Gastrocnemius medialis (tissue), 4 donors: ENCODE results near the gene AFAP1L1. TPM values are rescaled to one million over a fixed set of nuclear protein-coding genes. Genes with fewer than 3 reads are reported as not detected.

Experiments used
- ATAC-seq, 2 donors: fragments of 150-250 bp; one replicate each; pipeline ENCODE4 v1.9.1; 2016
- DNase-seq, 2 donors: peaks; one replicate each; pipeline ENCODE4 v3.0.0-alpha.2; 2019
- H3K27ac ChIP-seq, 4 donors: fragments of 200-600 bp; sonication (generic); 1 replicate in 1 of 4; 2 replicates in 3 of 4; pipeline ENCODE4 v1.5.1; 2016 to 2018; ENCODE audit warnings: mild to moderate bottlenecking in 2 of 4, moderate library complexity in 1 of 4
- H3K27me3 ChIP-seq, 3 donors: fragments of 200-600 bp; sonication (generic) in 2 of 3; 1 replicate in 1 of 3; 2 replicates in 2 of 3; pipeline versions ENCODE4 v1.5.1 to v1.6.0; 2016 to 2019; ENCODE audit warnings: mild to moderate bottlenecking in 1 of 3, moderate library complexity in 1 of 3
- H3K36me3 ChIP-seq, 2 donors: fragments of 200-600 bp; sonication (generic) in 1 of 2; one replicate each; pipeline ENCODE4 v1.5.1; 2017 to 2018
- H3K4me1 ChIP-seq, 2 donors: fragments of 200-600 bp; sonication (generic) in 1 of 2; one replicate each; pipeline ENCODE4 v1.5.1; 2016 to 2017; ENCODE audit warnings: mild to moderate bottlenecking in 2 of 2
- H3K4me3 ChIP-seq, 4 donors: fragments of 200-600 bp; sonication (generic) in 3 of 4; 1 replicate in 1 of 4; 2 replicates in 3 of 4; pipeline ENCODE4 v1.5.1; 2016 to 2019; ENCODE audit warnings: mild to moderate bottlenecking in 2 of 4
- H3K9me3 ChIP-seq, 3 donors: fragments of 200-600 bp; sonication (generic) in 2 of 3; 1 replicate in 1 of 3; 2 replicates in 2 of 3; pipeline ENCODE4 v1.5.1; 2016 to 2019
- POLR2A ChIP-seq, 2 donors: fragments of 450-650 bp; IDR thresholded peaks; one replicate each; pipeline ENCODE4 v1.6.1; 2017; ENCODE audit warnings: antibody characterized with exemption in 2 of 2, mild to moderate bottlenecking in 2 of 2, moderate library complexity in 2 of 2
- in situ Hi-C, 4 donors: fragments of 200-750 bp; cut with MboI; loops; one replicate each; pipeline versions ENCODE4 v1.15.0 to v1.8.0; 2017; ENCODE audit warnings: low sequenced_read_pairs in 4 of 4
- intact Hi-C: fragments of 100-400 bp; cut with DNase I; formaldehyde crosslinking; loops from one replicate; pipeline ENCODE4 v1.15.1; 2023; ENCODE audit warnings: low total_unique reads
- total RNA-seq, 4 donors: library from RNA; depleted of rRNA; stranded (reverse); fragments of >200 nt; gene quantifications; one replicate each; pipeline versions ENCODE4 v1.1.0 to v1.2.3, GENCODE V29; 2016
- TF ChIP-seq, protein P1 (sequence below), 5 experiments: fragments of 450-650 bp in 3 of 5; fragments of 200-600 bp in 2 of 5; sonication (generic) in 2 of 5; IDR thresholded peaks in 4 of 5; conservative IDR thresholded peaks in 1 of 5; 1 replicate in 4 of 5; 2 replicates in 1 of 5; pipeline ENCODE4 v1.5.1; 2016 to 2019; ENCODE audit warnings: antibody characterized with exemption in 5 of 5, mild to moderate bottlenecking in 3 of 5, moderate library complexity in 3 of 5

AFAP1L1 gene
- total RNA-seq, 4 donors from 2014 or later = 28.6 to 39.9 (median 32.9) TPM

DNA sequence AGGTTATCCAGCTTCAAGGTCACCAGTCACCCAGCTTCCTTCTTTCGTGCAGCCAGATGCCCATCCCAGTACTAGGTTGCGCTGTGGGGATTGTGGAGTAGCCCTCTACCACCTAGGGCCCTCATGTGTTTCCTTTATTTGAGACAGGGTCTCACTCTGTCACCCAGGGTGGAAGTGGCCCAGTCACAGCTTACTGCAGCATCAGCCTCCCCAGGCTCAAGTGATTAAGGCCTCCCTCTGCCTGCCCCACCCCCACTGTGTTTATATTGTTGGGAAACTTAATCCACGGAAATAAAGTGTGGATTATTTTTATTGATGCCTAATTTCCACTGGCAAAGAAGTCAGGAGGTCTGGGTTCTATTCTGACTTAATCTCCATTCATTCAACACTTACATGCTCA is 103.1 kb downstream of the AFAP1L1 start:
- no peaks in the 10 kb centered on the region for H3K36me3 ChIP-seq

DNA sequence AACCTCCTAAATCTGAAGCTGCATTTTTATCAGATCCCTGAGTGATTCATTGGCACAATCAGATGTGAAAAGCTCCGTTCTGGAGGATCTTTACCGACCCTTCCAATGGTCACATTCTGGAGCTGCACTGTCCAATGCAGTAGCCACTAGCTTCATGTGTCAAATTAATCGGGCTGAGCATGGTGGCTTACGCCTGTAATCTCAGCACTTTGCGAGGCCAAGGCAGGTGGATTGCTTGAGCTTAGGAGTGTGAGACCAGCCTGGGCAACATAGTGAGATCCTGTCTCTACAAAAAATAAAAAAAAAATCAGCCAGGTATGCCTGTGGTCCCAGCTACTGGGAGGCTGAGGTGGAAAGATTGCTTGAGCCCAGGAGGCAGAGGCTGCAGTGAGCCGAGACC is 103.8 kb downstream of the AFAP1L1 start:
- TF ChIP-seq, protein P1, sequence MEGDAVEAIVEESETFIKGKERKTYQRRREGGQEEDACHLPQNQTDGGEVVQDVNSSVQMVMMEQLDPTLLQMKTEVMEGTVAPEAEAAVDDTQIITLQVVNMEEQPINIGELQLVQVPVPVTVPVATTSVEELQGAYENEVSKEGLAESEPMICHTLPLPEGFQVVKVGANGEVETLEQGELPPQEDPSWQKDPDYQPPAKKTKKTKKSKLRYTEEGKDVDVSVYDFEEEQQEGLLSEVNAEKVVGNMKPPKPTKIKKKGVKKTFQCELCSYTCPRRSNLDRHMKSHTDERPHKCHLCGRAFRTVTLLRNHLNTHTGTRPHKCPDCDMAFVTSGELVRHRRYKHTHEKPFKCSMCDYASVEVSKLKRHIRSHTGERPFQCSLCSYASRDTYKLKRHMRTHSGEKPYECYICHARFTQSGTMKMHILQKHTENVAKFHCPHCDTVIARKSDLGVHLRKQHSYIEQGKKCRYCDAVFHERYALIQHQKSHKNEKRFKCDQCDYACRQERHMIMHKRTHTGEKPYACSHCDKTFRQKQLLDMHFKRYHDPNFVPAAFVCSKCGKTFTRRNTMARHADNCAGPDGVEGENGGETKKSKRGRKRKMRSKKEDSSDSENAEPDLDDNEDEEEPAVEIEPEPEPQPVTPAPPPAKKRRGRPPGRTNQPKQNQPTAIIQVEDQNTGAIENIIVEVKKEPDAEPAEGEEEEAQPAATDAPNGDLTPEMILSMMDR (IDR thresholded peaks at IDR 0.05 in 4 of 5, conservative IDR thresholded peaks at IDR 0.05 in 1 of 5) = no peak
- TF ChIP-seq POLR2A (IDR thresholded peaks at IDR 0.05) = no peak
- no peak overlapping the region for H3K27ac ChIP-seq
- intact Hi-C loops (no loop called here), in situ Hi-C loops (loop anchor here in 2 of 4 donors (5.0 to 10.0 kb wide), 3 partner anchors 51 to 187 kb away; no protein-coding TSS in a partner anchor)
- H3K4me1 ChIP-seq = peaks cover 5 to 8% of the 10 kb centered on the region in 2 donors
- DNase-seq (no peak), ATAC-seq (no peak)
- H3K27me3 ChIP-seq = no peaks in the 10 kb centered on the region
- H3K9me3 ChIP-seq = no peaks in the 10 kb centered on the region
- no peak overlapping the region for H3K4me3 ChIP-seq
- no peaks in the 10 kb centered on the region for H3K36me3 ChIP-seq

More for the DNA sequence above, 103.1 kb downstream of the AFAP1L1 start:
- H3K9me3 ChIP-seq = no peaks in the 10 kb centered on the region
- no peak for DNase-seq
- H3K27ac ChIP-seq = no peak overlapping the region
- no peak overlapping the region for H3K4me3 ChIP-seq
- intact Hi-C loops (loop anchor here (5.0 kb wide), 1 partner anchor 58 kb away; no protein-coding TSS in a partner anchor), in situ Hi-C loops (loop anchor here (5.0 to 10.0 kb wide), 5 partner anchors 50 to 188 kb away; no protein-coding TSS in a partner anchor)
- TF ChIP-seq, protein P1 (IDR thresholded peaks at IDR 0.05 in 4 of 5, conservative IDR thresholded peaks at IDR 0.05 in 1 of 5) = no peak
- TF ChIP-seq POLR2A (IDR thresholded peaks at IDR 0.05) = no peak
- H3K4me1 ChIP-seq = peaks cover 5 to 8% of the 10 kb centered on the region in 2 donors
- ATAC-seq = no peak
- H3K27me3 ChIP-seq = no peaks in the 10 kb centered on the region

DNA sequence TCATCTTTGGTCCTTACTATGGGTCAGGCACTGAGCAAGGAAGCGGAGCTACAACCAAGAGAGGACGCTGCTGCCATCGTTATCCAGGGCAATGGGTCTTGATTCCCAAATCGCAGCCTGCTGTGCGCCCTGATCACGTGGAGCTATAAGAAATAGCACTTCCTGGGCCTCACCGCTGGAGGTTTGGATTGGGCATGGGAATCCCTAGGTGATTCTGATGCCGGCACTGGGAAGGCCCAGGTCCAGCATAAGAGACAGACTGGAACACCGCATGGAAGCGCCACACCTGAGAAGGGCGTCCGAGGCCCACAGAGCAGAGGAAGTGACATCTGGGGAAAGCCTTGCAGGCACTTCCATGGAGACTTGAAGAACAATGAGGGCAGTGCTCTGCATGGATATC is 104.4 kb downstream of the AFAP1L1 start:
- peaks cover under 1 to 2% of the 10 kb centered on the region in 2 donors for H3K4me1 ChIP-seq
- H3K27me3 ChIP-seq = no peaks in the 10 kb centered on the region
- no peak for ATAC-seq
- TF ChIP-seq POLR2A (IDR thresholded peaks at IDR 0.05) = no peak
- TF ChIP-seq, protein P1 (IDR thresholded peaks at IDR 0.05 in 4 of 5, conservative IDR thresholded peaks at IDR 0.05 in 1 of 5) = no peak
- no peaks in the 10 kb centered on the region for H3K9me3 ChIP-seq
- DNase-seq = no peak
- H3K4me3 ChIP-seq = no peak overlapping the region
- no peak overlapping the region for H3K27ac ChIP-seq
- in situ Hi-C loops = loop anchor here in 2 of 4 donors (5.0 to 10.0 kb wide), 3 partner anchors 51 to 186 kb away; no protein-coding TSS in a partner anchor
- H3K36me3 ChIP-seq = no peaks in the 10 kb centered on the region
- intact Hi-C loops = no loop called here

DNA sequence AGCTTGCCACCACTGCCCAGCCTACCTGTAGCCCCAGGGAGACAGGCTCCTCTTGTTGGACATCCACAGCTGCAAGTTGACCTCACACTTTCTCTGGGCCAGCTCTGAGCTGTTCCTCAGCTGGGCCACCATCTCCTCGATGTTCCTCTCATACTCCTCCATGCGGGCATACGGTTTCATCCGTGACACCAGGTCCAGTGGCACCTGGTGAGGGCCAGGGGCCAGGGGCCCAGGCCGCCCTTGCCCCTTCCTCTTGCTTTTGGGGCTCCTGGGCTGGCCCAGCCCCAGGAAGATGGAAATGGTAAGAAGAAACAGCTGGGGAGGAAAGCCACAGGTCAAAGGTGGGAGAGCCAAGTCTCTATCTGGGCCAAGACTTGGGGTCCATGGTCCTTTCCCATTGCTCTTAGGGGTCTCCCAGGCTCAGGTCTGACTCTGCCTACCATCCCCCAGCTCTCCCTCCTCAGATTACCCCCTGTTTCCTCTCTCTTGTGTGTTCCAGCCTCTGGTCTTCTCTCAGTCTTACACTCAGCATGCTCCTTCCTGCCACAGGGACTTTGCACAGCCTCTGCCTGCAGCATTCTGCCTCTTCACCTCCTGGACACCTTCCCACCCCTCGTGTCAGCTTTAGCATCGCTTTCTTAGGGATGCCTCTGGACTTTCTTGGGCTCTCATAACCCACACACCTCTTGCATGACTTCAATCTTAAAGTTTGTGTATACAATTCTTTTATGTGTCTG is 105.2 kb downstream of the AFAP1L1 start:
- ATAC-seq = no peak
- intact Hi-C loops (no loop called here), in situ Hi-C loops (loop anchor here in 2 of 4 donors (5.0 to 10.0 kb wide), 3 partner anchors 52 to 185 kb away; no protein-coding TSS in a partner anchor)
- TF ChIP-seq, protein P1 (IDR thresholded peaks at IDR 0.05 in 4 of 5, conservative IDR thresholded peaks at IDR 0.05 in 1 of 5) = no peak
- no peak for TF ChIP-seq POLR2A (IDR thresholded peaks at IDR 0.05)
- Histone ChIP-seq H3K4me3 (no peak overlapping the region), H3K36me3 (no peaks in the 10 kb centered on the region), H3K4me1 (no peaks in the 10 kb centered on the region), H3K27me3 (no peaks in the 10 kb centered on the region), H3K27ac (no peak overlapping the region), H3K9me3 (no peaks in the 10 kb centered on the region)
- DNase-seq = no peak
